ENCODE measurements around the gene ZFAND6. TPM values are rescaled to one million over a fixed set of nuclear protein-coding genes. Genes with fewer than 3 reads are reported as not detected.

The ZFAND6 gene
- total RNA-seq, 1 donor from 2014 or later, result 101 TPM

- ChIA-PET POLR2A (interaction anchor here (0.7 to 1.5 kb wide), 7 partner anchors 8 to 1591 kb away, joined by 3 to 8 read pairs (median 4); partner anchors contain the start of gene TMED3), CTCF (no interaction called here)
- intact Hi-C loops (cut with micrococcal nuclease), result loop anchor here (1.0 to 5.0 kb wide), 5 partner anchors 93 to 1205 kb away; partner anchors contain the start of genes CTSH and ZFAND6
- peaks cover 2% of the 10 kb centered on the region for H3K36me3 Mint-ChIP-seq (ENCODE audit: low read depth)
- H3K4me3 Mint-ChIP-seq, result peak overlapping the region; percentile 86
- no peak for TF ChIP-seq CTCF (IDR thresholded peaks at IDR 0.05)
- DNase-seq, result peak; percentile 66
- peak overlapping the region; percentile 68 for H3K27ac Mint-ChIP-seq
- H3K27me3 Mint-ChIP-seq, result no peaks in the 10 kb centered on the region
- peaks cover 15% of the 10 kb centered on the region for H3K4me1 Mint-ChIP-seq
- peak; percentile 87 for ATAC-seq (ENCODE audit: low read depth)
- H3K9me3 Mint-ChIP-seq, result no peaks in the 10 kb centered on the region
Observed at GRCh38 chr15:80152180-80152895, 92.9 kb downstream of the ZFAND6 start.

- ChIA-PET POLR2A (interaction anchor here (0.7 to 1.4 kb wide), 6 partner anchors 7 to 1592 kb away, joined by 3 to 5 read pairs (median 4); no protein-coding TSS in a partner anchor), CTCF (no interaction called here)
- peak within 1 kb of the TSS; percentile 68 for H3K27ac Mint-ChIP-seq
- peak; percentile 62 for ATAC-seq (ENCODE audit: low read depth)
- intact Hi-C loops (cut with micrococcal nuclease), result loop anchor here (1.0 to 5.0 kb wide), 5 partner anchors 94 to 1206 kb away; partner anchors contain the start of genes CTSH and ZFAND6
- H3K36me3 Mint-ChIP-seq (ENCODE audit: low read depth), result peaks cover 2% of the 10 kb centered on the region
- peak; percentile 64 for DNase-seq
- H3K9me3 Mint-ChIP-seq, result no peaks in the 10 kb centered on the region
- no peak for TF ChIP-seq CTCF (IDR thresholded peaks at IDR 0.05)
- peak within 1 kb of the TSS; percentile 86 for H3K4me3 Mint-ChIP-seq
- no peaks in the 10 kb centered on the region for H3K27me3 Mint-ChIP-seq
- peaks cover 15% of the 10 kb centered on the region for H3K4me1 Mint-ChIP-seq
Observed at GRCh38 chr15:80152896-80153876, 93.7 kb downstream of the ZFAND6 start, which contains the start of gene FAH. Gene FAH, plus strand, starts transcription at chr15:80152999. Its CDS starts 56 bp downstream, at chr15:80153055.

- ChIA-PET POLR2A (interaction anchor here (0.7 kb wide), 1 partner anchor 77 kb away, joined by 3 read pairs; no protein-coding TSS in a partner anchor), CTCF (no interaction called here)
- no peak for TF ChIP-seq CTCF (IDR thresholded peaks at IDR 0.05)
- Mint-ChIP-seq H3K36me3 (ENCODE audit: low read depth) (peaks cover 2% of the 10 kb centered on the region), H3K9me3 (no peaks in the 10 kb centered on the region), H3K4me1 (peaks cover 20% of the 10 kb centered on the region), H3K27me3 (no peaks in the 10 kb centered on the region), H3K27ac (no peak overlapping the region), H3K4me3 (peak overlapping the region; percentile 86)
- intact Hi-C loops (cut with micrococcal nuclease), result loop anchor here (5.0 kb wide), 2 partner anchors 137 to 1207 kb away; partner anchors contain the start of gene CTSH
- ATAC-seq (ENCODE audit: low read depth) (no peak), DNase-seq (no peak)
Observed at GRCh38 chr15:80153900-80154299, 94.4 kb downstream of the ZFAND6 start.

GRCh38 chr15:80154336-80154735, 94.9 kb downstream of the ZFAND6 start:
- Mint-ChIP-seq H3K27me3 (no peaks in the 10 kb centered on the region), H3K4me3 (peak overlapping the region; percentile 11), H3K4me1 (peaks cover 21% of the 10 kb centered on the region), H3K27ac (no peak overlapping the region), H3K9me3 (no peaks in the 10 kb centered on the region), H3K36me3 (ENCODE audit: low read depth) (peaks cover 2% of the 10 kb centered on the region)
- ATAC-seq (ENCODE audit: low read depth), result no peak
- intact Hi-C loops (cut with micrococcal nuclease), result loop anchor here (5.0 kb wide), 2 partner anchors 137 to 1207 kb away; partner anchors contain the start of gene CTSH
- ChIA-PET POLR2A (no interaction called here), CTCF (no interaction called here)
- no peak for TF ChIP-seq CTCF (IDR thresholded peaks at IDR 0.05)
- no peak for DNase-seq
